ENCODE data around the gene ZNF444. TPM values are rescaled to one million over a fixed set of nuclear protein-coding genes. Genes with fewer than 3 reads are reported as not detected.
"Not testable (repeated sequence)": the region's sequence is repeated elsewhere in the genome, so short reads cannot be mapped to it uniquely, and the experiment has no call there.

The ZNF444 gene
- total RNA-seq, 2 experiments from 2014 or later, result 28.6 to 33.7 TPM

- peak overlapping the region; percentile 22 for H3K4me3 Mint-ChIP-seq
- no peak for DNase-seq
- no peak overlapping the region for H3K27ac Mint-ChIP-seq
- peaks cover 2% of the 10 kb centered on the region for H3K36me3 Mint-ChIP-seq
- H3K27me3 Mint-ChIP-seq, result no peaks in the 10 kb centered on the region
- H3K4me1 Mint-ChIP-seq, result peaks cover 28% of the 10 kb centered on the region
- no peaks in the 10 kb centered on the region for H3K9me3 Mint-ChIP-seq
Measured at GRCh38 chr19:56142897-56143434, 1.9 kb downstream of the ZNF444 start.

DNA sequence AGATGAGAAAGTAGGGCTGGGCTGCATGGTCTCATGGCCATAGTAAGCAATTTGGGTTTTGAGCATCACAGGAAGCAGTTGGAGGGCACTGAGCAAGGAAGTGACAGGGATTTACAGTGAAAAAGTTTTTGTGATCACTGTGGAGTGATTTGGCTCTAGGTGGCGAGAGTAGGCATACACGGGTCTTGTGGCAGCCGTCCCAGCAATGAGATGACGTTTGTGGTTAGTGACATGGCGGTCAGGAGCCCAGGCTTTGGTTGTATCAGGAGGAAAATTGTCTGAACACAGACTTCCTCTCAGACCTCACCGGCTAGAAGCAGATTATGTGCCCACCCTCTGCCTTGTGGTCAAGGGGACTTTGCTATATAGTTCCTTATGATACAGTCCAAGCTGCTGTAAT lies 3.3 kb downstream of the ZNF444 start:
- Mint-ChIP-seq H3K4me3 (no peak overlapping the region), H3K27ac (peak overlapping the region; percentile 7), H3K36me3 (peaks cover 8% of the 10 kb centered on the region), H3K9me3 (no peaks in the 10 kb centered on the region), H3K4me1 (peaks cover 28% of the 10 kb centered on the region), H3K27me3 (no peaks in the 10 kb centered on the region)
- no peak for DNase-seq

DNA sequence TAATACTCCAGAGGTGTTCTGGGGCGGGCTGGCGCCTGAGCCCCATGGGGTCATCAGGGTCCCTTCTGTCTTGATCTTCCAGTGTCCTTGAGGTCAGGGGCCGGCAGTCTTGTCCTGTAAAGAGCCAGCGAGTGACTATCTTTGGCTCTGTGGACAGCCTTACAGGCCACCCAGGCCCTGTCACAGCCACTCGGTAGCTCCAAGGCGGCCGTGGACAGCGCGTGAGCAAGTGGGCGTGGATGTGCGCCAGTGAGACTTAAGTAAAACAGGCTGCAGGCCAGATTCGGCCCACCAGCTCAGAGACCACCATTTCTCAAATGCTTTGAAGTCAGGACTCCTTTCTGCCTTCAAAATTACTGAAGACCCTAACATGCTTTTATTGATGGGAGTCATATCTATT lies 3.7 kb downstream of the ZNF444 start:
- Mint-ChIP-seq H3K4me1 (peaks cover 29% of the 10 kb centered on the region), H3K4me3 (no peak overlapping the region), H3K27ac (peak overlapping the region; percentile 7), H3K27me3 (no peaks in the 10 kb centered on the region), H3K9me3 (no peaks in the 10 kb centered on the region), H3K36me3 (peaks cover 12% of the 10 kb centered on the region)
- no peak for DNase-seq

DNA sequence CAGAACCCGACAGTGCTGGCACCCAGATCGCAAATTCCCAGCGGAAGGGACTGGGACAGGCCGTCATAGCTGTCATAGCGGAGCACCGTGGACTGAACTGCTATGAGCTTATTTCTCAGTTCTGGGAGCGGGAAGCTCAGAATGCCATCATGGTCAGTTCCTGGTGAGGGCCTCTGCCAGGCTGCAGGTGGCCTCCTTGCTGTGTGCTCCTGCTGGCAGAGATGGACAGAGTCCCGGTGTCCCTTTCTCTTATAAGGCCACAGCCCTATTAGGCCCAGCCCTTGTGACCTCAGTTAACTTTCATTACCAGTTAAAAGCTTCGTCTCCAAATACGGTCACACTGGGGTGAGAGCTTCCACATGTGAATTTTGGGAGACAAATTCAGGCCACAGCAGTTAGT lies 4.6 kb downstream of the ZNF444 start:
- H3K27me3 Mint-ChIP-seq, result no peaks in the 10 kb centered on the region
- peaks cover 18% of the 10 kb centered on the region for H3K36me3 Mint-ChIP-seq
- no peak overlapping the region for H3K4me3 Mint-ChIP-seq
- peaks cover 26% of the 10 kb centered on the region for H3K4me1 Mint-ChIP-seq
- H3K27ac Mint-ChIP-seq, result no peak overlapping the region
- DNase-seq, result no peak
- no peaks in the 10 kb centered on the region for H3K9me3 Mint-ChIP-seq

GRCh38 chr19:56146904-56147303 lies 5.8 kb downstream of the ZNF444 start:
- Mint-ChIP-seq H3K9me3 (no peaks in the 10 kb centered on the region), H3K27me3 (no peaks in the 10 kb centered on the region), H3K36me3 (peaks cover 18% of the 10 kb centered on the region), H3K4me1 (peaks cover 25% of the 10 kb centered on the region), H3K27ac (no peak overlapping the region), H3K4me3 (no peak overlapping the region)
- no peak for DNase-seq

DNA sequence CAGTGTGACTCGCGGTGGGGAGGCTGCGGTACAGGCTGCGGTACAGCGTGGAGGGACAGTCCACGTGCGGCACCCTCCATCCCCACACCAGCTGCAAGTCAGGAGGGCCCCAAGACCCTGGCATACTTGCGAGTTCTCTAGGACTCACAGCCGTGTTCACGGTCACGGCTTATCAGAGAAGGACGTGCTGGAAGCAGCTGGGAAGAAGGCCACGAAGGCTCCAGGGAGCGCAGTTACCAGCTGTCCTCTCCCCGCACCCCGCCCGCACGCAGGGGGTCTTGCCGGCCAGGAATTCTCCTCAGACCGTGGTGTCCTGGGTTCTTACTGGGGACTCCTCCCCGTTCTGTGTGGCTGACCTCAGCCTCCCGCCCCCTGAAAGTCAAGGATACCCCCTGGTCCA lies 6.2 kb downstream of the ZNF444 start:
- Mint-ChIP-seq H3K4me1 (peaks cover 21% of the 10 kb centered on the region), H3K4me3 (no peak overlapping the region), H3K36me3 (peaks cover 18% of the 10 kb centered on the region), H3K27ac (no peak overlapping the region), H3K27me3 (no peaks in the 10 kb centered on the region), H3K9me3 (no peaks in the 10 kb centered on the region)
- no peak for DNase-seq

DNA sequence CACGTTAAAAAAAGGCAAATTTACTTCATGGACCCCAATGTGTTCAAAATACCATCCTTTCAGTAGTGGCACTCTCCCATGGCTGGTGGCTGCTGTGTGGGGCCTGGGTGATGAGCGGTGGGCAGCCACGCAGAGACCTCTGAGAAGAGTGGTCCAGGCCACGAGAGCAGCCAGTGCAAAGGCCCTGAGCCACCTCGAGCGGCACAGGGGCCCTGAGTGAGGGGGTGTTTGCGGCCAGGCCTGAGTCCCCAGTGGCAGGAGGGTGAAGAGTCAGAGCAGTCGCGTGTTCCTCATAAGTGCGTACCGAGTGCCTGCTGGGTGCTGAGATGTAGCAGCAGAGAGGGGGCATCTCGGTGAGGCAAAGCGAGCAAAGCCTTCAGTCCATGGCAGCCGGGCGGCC lies 7.0 kb downstream of the ZNF444 start:
- Mint-ChIP-seq H3K9me3 (no peaks in the 10 kb centered on the region), H3K27ac (no peak overlapping the region), H3K4me3 (no peak overlapping the region)

GRCh38 chr19:56148955-56149655 lies 8.0 kb downstream of the ZNF444 start:
- not testable (repeated sequence) for DNase-seq, H3K9me3 Mint-ChIP-seq, H3K4me3 Mint-ChIP-seq, H3K27me3 Mint-ChIP-seq, H3K27ac Mint-ChIP-seq
- peaks cover 19% of the 10 kb centered on the region for H3K36me3 Mint-ChIP-seq
- peaks cover 24% of the 10 kb centered on the region for H3K4me1 Mint-ChIP-seq

More for the DNA sequence above, 7.0 kb downstream of the ZNF444 start:
- Mint-ChIP-seq H3K36me3 (peaks cover 19% of the 10 kb centered on the region), H3K27me3 (no peaks in the 10 kb centered on the region), H3K4me1 (peaks cover 24% of the 10 kb centered on the region)
- DNase-seq, result no peak

- no peak overlapping the region for H3K4me3 Mint-ChIP-seq
- H3K27ac Mint-ChIP-seq, result no peak overlapping the region
- peaks cover 20% of the 10 kb centered on the region for H3K36me3 Mint-ChIP-seq
- H3K9me3 Mint-ChIP-seq, result no peaks in the 10 kb centered on the region
- DNase-seq, result no peak
- H3K4me1 Mint-ChIP-seq, result peaks cover 20% of the 10 kb centered on the region
- no peaks in the 10 kb centered on the region for H3K27me3 Mint-ChIP-seq
Measured at GRCh38 chr19:56149656-56150038, 8.6 kb downstream of the ZNF444 start.

DNA sequence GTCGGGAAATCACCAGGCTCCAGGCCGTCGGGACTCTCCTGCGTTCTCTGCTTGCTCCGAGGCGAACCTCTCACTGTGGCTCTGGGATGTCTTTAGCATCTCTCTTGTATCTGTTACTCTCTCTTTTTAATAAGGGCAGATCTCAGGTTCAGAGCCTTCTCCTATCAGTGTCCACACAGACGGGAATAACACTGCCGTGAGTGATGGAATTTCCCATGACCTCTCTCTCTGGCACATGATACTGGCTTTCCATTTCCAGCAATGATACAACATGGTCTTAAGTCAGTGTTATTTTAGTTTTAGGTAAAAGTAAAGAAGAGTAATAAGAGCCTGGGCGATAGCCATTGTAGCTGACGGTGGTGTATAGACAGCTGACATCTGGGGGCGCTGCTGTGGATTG lies 9.3 kb downstream of the ZNF444 start:
- Mint-ChIP-seq H3K36me3 (peaks cover 20% of the 10 kb centered on the region), H3K4me3 (no peak overlapping the region), H3K9me3 (no peaks in the 10 kb centered on the region), H3K27ac (no peak overlapping the region), H3K4me1 (peaks cover 20% of the 10 kb centered on the region), H3K27me3 (no peaks in the 10 kb centered on the region)
- DNase-seq, result no peak

DNA sequence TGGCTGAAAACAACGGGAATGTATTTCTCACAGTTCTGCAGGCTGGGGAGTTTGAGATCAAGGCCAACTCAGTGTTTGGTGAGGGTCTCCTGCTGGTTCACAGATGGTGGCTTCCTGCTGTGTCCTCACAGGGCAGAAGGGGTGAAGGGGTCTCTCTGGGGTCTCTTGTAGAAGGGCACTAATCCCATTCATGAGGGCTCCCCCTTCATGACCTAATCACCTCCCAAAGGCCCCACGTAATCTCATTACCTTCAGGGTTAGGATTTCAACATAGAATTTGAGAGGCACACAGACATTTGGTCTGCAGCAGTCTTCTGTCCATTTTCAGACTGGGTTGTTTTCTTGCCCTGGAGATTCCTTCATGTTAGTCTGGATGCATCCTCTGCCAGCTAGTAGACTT lies 11.6 kb downstream of the ZNF444 start:
- H3K27me3 Mint-ChIP-seq, result no peaks in the 10 kb centered on the region
- peaks cover 20% of the 10 kb centered on the region for H3K4me1 Mint-ChIP-seq
- no peak overlapping the region for H3K4me3 Mint-ChIP-seq
- H3K36me3 Mint-ChIP-seq, result peaks cover 20% of the 10 kb centered on the region
- no peaks in the 10 kb centered on the region for H3K9me3 Mint-ChIP-seq
- no peak overlapping the region for H3K27ac Mint-ChIP-seq
- DNase-seq, result no peak

- DNase-seq, result no peak
- Mint-ChIP-seq H3K36me3 (peaks cover 18% of the 10 kb centered on the region), H3K9me3 (no peaks in the 10 kb centered on the region), H3K27me3 (no peaks in the 10 kb centered on the region), H3K4me3 (no peak overlapping the region), H3K27ac (peak overlapping the region; percentile 34), H3K4me1 (peaks cover 20% of the 10 kb centered on the region)
Measured at GRCh38 chr19:56153507-56153906, 12.4 kb downstream of the ZNF444 start.

- Mint-ChIP-seq H3K4me3 (no peak overlapping the region), H3K27ac (no peak overlapping the region), H3K9me3 (no peaks in the 10 kb centered on the region), H3K27me3 (no peaks in the 10 kb centered on the region), H3K4me1 (peaks cover 14% of the 10 kb centered on the region), H3K36me3 (peaks cover 15% of the 10 kb centered on the region)
- no peak for DNase-seq
Measured at GRCh38 chr19:56155124-56155687, 14.1 kb downstream of the ZNF444 start.

DNA sequence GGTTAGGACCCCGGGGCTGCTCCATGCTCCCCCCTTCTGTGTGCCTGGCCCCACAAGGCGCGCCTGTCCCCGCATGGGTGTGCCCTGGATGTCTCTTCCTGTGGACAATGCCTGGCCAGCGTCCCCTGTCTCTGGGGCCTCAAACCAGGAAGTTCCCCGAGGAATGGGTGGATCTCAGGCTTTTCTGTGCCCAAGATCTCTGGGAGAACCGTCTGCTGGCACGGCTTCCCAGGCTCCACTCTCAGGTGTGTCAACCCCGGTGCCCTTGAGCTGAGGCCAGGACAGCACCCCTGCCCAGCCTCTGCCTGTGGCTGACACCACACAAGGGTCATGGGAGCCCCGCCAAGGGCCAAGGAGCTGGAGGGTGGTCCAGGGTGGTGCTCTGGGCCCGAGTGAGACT lies 15.7 kb downstream of the ZNF444 start:
- no peak overlapping the region for H3K27ac Mint-ChIP-seq
- peaks cover 14% of the 10 kb centered on the region for H3K36me3 Mint-ChIP-seq
- peaks cover 14% of the 10 kb centered on the region for H3K4me1 Mint-ChIP-seq
- no peaks in the 10 kb centered on the region for H3K27me3 Mint-ChIP-seq
- no peak for DNase-seq
- H3K9me3 Mint-ChIP-seq, result no peaks in the 10 kb centered on the region
- no peak overlapping the region for H3K4me3 Mint-ChIP-seq

DNA sequence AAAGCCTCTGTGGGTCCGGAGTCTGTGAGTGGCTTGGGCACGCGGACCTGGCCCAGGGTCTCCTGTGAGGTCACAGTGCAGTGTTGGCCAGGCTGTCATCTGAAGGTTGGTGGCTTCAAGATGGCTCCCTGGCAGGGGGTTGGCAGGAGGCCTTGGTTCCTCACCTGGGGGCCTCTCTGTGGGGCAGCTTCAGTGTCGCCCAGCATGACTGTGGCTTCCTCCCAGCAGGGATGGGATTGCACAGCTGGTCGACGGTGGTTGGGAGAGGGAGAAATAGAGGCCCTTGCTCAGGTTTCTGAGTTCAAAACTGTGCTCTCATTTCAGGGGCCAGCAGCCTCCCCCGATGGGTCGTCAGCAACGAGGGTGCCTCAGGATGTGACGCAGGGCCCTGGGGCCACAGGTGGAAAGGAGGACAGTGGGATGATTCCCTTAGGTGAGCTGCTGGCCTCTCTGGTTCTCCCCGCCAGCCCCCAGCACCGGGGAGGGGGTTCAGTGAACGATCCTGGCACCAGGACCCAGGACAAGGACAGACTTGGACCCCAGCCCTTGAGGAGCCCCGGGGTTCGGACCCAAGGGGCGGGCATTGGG lies 17.2 kb downstream of the ZNF444 start:
- no peaks in the 10 kb centered on the region for H3K9me3 Mint-ChIP-seq
- no peak overlapping the region for H3K4me3 Mint-ChIP-seq
- no peaks in the 10 kb centered on the region for H3K27me3 Mint-ChIP-seq
- peaks cover 6% of the 10 kb centered on the region for H3K4me1 Mint-ChIP-seq
- DNase-seq, result no peak
- peaks cover 11% of the 10 kb centered on the region for H3K36me3 Mint-ChIP-seq
- H3K27ac Mint-ChIP-seq, result no peak overlapping the region
